ENCODE results near the gene TFCP2L1.
"Not testable (repeated sequence)": the region's sequence is repeated elsewhere in the genome, so short reads cannot be mapped to it uniquely, and the experiment has no call there.

Gene TFCP2L1

DNA sequence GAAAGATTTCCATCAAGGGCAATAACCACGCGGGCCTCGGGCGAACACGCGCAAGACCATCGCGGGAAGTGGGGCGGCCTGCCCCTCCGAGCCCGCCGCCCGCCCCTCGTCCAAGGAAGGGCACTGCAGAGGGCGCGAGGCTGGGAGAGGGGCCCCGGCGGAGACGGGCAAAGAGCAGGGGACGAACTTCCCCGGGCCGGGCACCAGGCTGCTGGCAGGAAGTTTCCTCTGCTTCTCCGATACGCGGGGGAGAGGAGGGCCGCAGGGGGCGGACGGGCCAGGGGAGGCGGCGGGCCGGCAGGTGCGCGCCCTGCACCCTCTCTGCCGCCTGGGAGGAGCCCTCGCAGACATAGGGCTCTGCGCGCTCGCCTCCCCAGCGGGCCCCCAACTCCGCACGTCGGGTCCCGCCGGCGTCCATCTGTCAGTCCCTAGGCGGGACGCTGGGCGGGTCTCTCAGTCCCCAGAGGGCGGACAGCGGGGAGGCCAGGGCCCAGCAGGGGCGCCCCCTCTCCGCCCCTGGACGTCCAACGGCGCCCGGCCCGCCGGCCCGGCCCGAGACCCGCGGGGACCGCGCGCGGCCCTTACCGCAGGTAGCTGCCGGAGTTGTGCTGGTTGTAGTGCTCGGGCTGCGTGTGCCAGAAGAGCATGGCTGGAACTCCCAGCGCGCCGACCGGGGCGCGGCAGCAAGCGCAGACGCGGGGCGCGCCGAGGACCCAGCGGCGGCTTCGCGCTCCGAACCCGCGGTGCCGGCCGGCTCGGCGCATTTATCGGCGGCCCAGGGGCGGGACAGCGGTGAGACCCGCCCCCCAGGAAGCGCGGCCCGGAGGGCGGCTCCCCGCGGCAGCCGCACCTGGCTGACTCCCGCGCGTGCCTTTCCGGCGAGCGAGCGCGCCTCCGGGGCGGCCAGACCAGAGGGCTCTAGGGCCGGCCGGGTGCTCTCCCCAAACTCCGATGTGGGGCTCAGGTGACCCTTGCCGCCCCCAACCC lies at the start of gene TFCP2L1:
Gene TFCP2L1 (minus strand): TSS at position 740 of the 987 bp plus-strand sequence. CDS start 93 bp downstream, at position 647.
- no peak within 1 kb of the TSS for H3K4me3 ChIP-seq (ENCODE audit: low read depth, low read length)
- no peak for TF ChIP-seq CTCF (IDR thresholded peaks at IDR 0.05; ENCODE audit: low read depth, low read length)

DNA sequence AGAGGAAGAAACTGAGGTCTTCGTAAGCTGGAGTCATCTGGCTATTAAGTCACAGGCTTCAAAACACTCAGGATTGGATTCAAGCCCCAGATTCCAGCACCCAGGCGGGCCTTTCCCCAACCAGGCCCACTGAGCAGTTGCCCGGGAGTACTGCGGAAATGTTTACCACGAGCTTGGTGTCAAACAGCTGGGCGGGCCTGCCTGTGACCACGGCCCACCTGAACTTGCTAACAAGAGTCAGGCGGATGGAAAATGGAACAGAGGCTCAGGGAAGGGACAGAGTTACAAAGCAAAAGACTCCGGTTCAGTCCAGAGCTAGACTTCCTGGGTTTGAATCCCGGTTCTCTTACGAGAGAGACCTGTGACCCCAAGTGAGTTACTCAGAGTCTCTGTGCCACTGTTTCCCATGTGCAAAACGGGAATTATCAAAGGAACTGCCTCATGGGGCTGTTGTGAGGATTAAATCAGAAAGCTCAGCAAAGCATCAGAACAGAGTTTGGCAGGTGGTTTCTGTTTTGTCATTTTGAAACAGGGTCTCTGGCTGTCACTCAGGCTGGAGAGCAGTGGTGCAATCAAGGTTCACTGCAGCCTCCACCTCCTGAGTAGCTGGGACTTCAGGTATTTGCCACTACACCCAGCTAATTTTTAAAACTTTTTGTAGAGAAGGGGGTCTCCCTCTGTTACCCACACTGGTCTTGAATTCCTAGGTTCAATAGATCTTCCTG lies 49.0 kb upstream of the TFCP2L1 start:
- TF ChIP-seq CTCF (IDR thresholded peaks at IDR 0.05; ENCODE audit: low read depth, low read length), result no peak
- H3K4me3 ChIP-seq (ENCODE audit: low read depth, low read length), result no peak overlapping the region

GRCh38 chr2:121333231-121333630 lies 48.2 kb upstream of the TFCP2L1 start:
- no peak overlapping the region for H3K4me3 ChIP-seq (ENCODE audit: low read depth, low read length)
- no peak for TF ChIP-seq CTCF (IDR thresholded peaks at IDR 0.05; ENCODE audit: low read depth, low read length)

DNA sequence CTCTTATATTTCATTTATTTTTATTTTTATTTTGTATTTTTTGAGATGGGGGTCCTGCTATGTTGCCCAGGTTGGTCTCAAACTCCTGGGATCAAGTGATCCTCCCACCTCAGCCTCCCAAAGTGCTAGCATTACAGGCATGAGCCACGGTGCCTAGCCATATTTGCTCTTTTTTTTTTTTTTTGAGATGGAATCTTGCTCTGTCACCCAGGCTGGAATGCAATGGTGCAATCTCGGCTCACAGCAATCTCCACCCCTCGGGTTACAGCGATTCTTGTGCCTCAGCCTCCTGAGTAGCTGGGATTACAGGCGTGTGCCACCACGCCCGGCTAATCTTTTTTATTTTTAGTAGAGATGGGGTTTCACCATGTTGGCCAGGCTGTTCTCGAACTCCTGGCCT lies 46.3 kb upstream of the TFCP2L1 start:
- not testable (repeated sequence) for H3K4me3 ChIP-seq (ENCODE audit: low read depth, low read length)

- TF ChIP-seq CTCF (IDR thresholded peaks at IDR 0.05; ENCODE audit: low read depth, low read length), result no peak
- no peak overlapping the region for H3K4me3 ChIP-seq (ENCODE audit: low read depth, low read length)
Observed at GRCh38 chr2:121330921-121331320, 45.9 kb upstream of the TFCP2L1 start.

DNA sequence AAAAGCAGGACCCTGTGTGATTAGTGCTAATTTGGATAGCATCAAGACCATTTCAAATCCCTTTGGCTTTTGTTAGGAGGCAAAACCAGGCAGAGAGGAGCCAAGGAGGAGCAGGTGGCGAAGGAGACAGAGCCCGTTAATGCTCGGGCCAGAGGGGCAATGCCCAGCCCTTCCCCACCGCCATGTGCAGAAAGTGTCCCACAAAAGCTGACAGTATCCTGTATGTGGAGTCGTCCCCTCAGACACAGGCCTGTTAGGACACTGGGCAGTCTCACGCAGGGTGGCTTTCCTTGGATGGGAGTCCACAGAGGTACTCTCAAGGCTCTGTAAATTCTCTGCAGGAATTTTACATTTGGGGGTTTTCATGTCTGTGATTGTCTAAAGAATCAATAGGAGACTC lies 44.8 kb upstream of the TFCP2L1 start:
- no peak overlapping the region for H3K4me3 ChIP-seq (ENCODE audit: low read depth, low read length)
- no peak for TF ChIP-seq CTCF (IDR thresholded peaks at IDR 0.05; ENCODE audit: low read depth, low read length)

GRCh38 chr2:121326628-121327027 lies 41.6 kb upstream of the TFCP2L1 start:
- no peak overlapping the region for H3K4me3 ChIP-seq (ENCODE audit: low read depth, low read length)
- TF ChIP-seq CTCF (IDR thresholded peaks at IDR 0.05; ENCODE audit: low read depth, low read length), result no peak
